Heart left ventricle (tissue), 16 donors: Measurements from ENCODE around the gene MAPK13. TPM values are rescaled to one million over a fixed set of nuclear protein-coding genes. Genes with fewer than 3 reads are reported as not detected.

Experiments used
- ATAC-seq, 4 donors: fragments of 200-7000 bp; cut with Tn5 transposase; one replicate each; pipeline ENCODE4 v1.9.1; 2020 to 2022; ENCODE audit warnings: moderate library complexity in 4 of 4, mild to moderate bottlenecking in 3 of 4, moderate number of reproducible peaks in 1 of 4
- DNase-seq, 5 donors: peaks; one replicate each; pipeline ENCODE4 v3.0.0-alpha.2; 2020
- H3K27ac ChIP-seq, 12 donors: fragments of 200-600 bp; sonication (generic) in 4 of 12; one replicate each; pipeline versions ENCODE4 v1.5.0 to v1.8.0; 2016 to 2022; ENCODE audit warnings: mild to moderate bottlenecking in 2 of 12
- H3K27me3 ChIP-seq, 9 donors: fragments of 200-600 bp; sonication (generic) in 2 of 9; one replicate each; pipeline versions ENCODE4 v1.5.1 to v1.8.0; 2016 to 2022; ENCODE audit warnings: mild to moderate bottlenecking in 3 of 9
- H3K36me3 ChIP-seq, 9 donors: fragments of 200-600 bp; sonication (generic) in 2 of 9; one replicate each; pipeline versions ENCODE4 v1.5.0 to v1.8.0; 2018 to 2022; ENCODE audit warnings: mild to moderate bottlenecking in 2 of 9
- H3K4me1 ChIP-seq, 12 donors: fragments of 200-600 bp; sonication (generic) in 4 of 12; one replicate each; pipeline versions ENCODE4 v1.5.0 to v1.8.0; 2016 to 2022; ENCODE audit warnings: mild to moderate bottlenecking in 3 of 12
- H3K4me3 ChIP-seq, 12 donors: fragments of 200-600 bp; sonication (generic) in 4 of 12; one replicate each; pipeline versions ENCODE4 v1.5.0 to v1.8.0; 2017 to 2022; ENCODE audit warnings: mild to moderate bottlenecking in 9 of 12, moderate library complexity in 4 of 12
- H3K9me3 ChIP-seq, 12 donors: fragments of 200-600 bp; sonication (generic) in 4 of 12; one replicate each; pipeline versions ENCODE4 v1.5.0 to v1.8.0; 2016 to 2022; ENCODE audit warnings: mild to moderate bottlenecking in 1 of 12
- POLR2A ChIP-seq, 2 donors: fragments of 450-650 bp; IDR thresholded peaks; one replicate each; pipeline ENCODE4 v1.6.1; 2017; ENCODE audit warnings: antibody characterized with exemption in 2 of 2, mild to moderate bottlenecking in 2 of 2, moderate library complexity in 2 of 2
- WGBS, 4 donors: extraction: QIAGEN DNeasy Blood & Tissue Kit in 2 of 4; methylation state at CpG; one replicate each; pipeline versions ENCODE4 v1.1.5 to v1.1.7; 2013 to 2018; 5-methylcytosine and 5-hydroxymethylcytosine counted together
- intact Hi-C, 10 donors: fragments of 100-400 bp; cut with DNase I; formaldehyde crosslinking; loops; one replicate each; pipeline versions ENCODE4 v1.11.1 to v1.14.2; 2022
- polyA plus RNA-seq, 2 donors: library from polyadenylated mRNA; stranded (reverse); fragments of 200-250 nt; gene quantifications; one replicate each; pipeline ENCODE4 v1.2.3, GENCODE V29; 2013
- total RNA-seq, 9 donors: library from RNA; depleted of rRNA in 2 of 9; stranded (reverse); fragments of >200 nt in 2 of 9; fragmentation: NEBNext Ultra II Directional in 3 of 9; extraction: Animal tissue kit (Norgen Biotek cat#: 25700) in 3 of 9; gene quantifications; one replicate each; pipeline versions ENCODE4 v1.1.0 to v1.2.4, GENCODE V29; 2016 to 2023
- TF ChIP-seq, protein P1 (sequence below), 12 donors: fragments of 200-600 bp; sonication (generic) in 4 of 12; IDR thresholded peaks; one replicate each; pipeline versions ENCODE4 v1.5.0 to v1.8.0; 2018 to 2022; ENCODE audit warnings: antibody characterized with exemption in 12 of 12, mild to moderate bottlenecking in 5 of 12
- donor health status: ischemic (EF 13 %, LVEDD 7.1; RV severe dilation, severe dysfunction).
- donor health status: healthy with polysubstance abuse.
- donor health status: DM: no; HTN: yes; CAD: no.
- donor health status: DM: no; HTN: no; CAD: no.
- donor health status: ischemic (EF 25% LVEDD 6.9; RV normal size, moderate dysfunction).
- donor health status: ischemic (EF 25% LVEDD 5.7; RV mildly dilated, moderate dysfunction).
- donor health status: healthy.
- donor health status: DM: yes; HTN: yes; CAD: no.
- donor health status: ischemic (EF 35%, LVEDD 5.7; RV mildly dilated, moderate dysfunction).
- donor health status: nonischemic (EF 11% LVEDD 7.7; RV severe dilation, severe dysfunction).
- donor health status: DM: yes; HTN: yes; CAD: no.
- donor health status: PGD.
- donor health status: ischemic (EF 29% LVEDD 5.4; RV normal size, mild dysfunction).
- donor health status: nonischemic (EF 23%, LVEDD 6.1; RV moderate dilation, normal function).

The MAPK13 gene
- total and polyA plus RNA-seq, 11 donors: 0.24 to 16.8 (median 0.56) TPM

DNA sequence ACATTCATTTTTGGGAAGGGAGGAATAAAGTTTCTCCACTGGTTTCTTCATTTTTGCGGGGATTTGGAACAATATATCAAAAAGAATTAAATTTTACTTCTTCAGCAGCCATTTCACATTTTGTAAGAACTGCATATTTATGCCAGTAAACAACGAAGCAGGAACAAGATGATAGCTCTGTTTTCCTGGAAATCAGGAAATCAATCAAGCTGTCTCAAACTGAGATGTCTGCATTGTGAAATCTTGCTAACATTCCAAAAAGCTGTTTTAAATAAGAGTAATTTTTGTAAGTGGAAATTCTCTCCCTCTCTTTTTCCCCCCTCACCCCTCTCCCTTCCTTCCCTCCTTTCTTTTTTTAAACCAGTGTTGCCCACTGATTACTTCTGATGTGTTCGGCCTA is 20.0 kb downstream of the MAPK13 start:
- no peaks in the 10 kb centered on the region for H3K27me3 ChIP-seq
- TF ChIP-seq, protein P1, sequence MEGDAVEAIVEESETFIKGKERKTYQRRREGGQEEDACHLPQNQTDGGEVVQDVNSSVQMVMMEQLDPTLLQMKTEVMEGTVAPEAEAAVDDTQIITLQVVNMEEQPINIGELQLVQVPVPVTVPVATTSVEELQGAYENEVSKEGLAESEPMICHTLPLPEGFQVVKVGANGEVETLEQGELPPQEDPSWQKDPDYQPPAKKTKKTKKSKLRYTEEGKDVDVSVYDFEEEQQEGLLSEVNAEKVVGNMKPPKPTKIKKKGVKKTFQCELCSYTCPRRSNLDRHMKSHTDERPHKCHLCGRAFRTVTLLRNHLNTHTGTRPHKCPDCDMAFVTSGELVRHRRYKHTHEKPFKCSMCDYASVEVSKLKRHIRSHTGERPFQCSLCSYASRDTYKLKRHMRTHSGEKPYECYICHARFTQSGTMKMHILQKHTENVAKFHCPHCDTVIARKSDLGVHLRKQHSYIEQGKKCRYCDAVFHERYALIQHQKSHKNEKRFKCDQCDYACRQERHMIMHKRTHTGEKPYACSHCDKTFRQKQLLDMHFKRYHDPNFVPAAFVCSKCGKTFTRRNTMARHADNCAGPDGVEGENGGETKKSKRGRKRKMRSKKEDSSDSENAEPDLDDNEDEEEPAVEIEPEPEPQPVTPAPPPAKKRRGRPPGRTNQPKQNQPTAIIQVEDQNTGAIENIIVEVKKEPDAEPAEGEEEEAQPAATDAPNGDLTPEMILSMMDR (IDR thresholded peaks at IDR 0.05): no peak
- TF ChIP-seq POLR2A (IDR thresholded peaks at IDR 0.05): no peak
- H3K4me1 ChIP-seq: peaks cover 0 to 30% (median 0%) of the 10 kb centered on the region in 12 donors
- ATAC-seq (no peak), DNase-seq (no peak)
- 65 to 72% (median 67%) methylated on average over 3 of the region's 3 CpGs for WGBS, 4 donors
- no peak overlapping the region for H3K4me3 ChIP-seq
- peaks cover 0 to 3% (median 0%) of the 10 kb centered on the region in 12 donors for H3K9me3 ChIP-seq
- intact Hi-C loops: no loop called here
- H3K36me3 ChIP-seq: no peaks in the 10 kb centered on the region
- peak overlapping the region in 1 of 12 donors; percentile 37 for H3K27ac ChIP-seq

DNA sequence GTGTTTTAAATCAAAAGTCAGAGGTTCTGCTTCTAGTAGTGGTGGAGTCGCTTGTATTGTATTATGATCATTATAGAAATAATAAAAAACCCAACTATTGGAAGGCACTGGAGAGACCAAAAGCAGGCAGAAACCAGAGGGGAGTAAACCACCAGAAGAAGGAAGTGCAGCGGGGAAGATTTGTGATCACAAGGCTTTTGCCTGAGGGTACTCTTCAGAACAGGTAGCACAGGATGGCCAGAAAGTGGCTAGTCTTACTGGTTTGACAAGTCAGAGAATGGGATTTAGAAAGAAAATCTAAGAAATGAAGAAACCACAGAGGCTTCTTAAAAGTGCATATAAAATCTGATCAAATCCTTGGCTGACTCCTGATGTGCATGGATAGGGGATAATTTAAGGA is 24.0 kb downstream of the MAPK13 start:
- Histone ChIP-seq H3K27ac (no peak overlapping the region), H3K9me3 (peaks cover 0 to 16% (median 0%) of the 10 kb centered on the region in 12 donors), H3K4me3 (no peak overlapping the region), H3K27me3 (no peaks in the 10 kb centered on the region), H3K4me1 (peaks cover 0 to 11% (median 0%) of the 10 kb centered on the region in 12 donors), H3K36me3 (no peaks in the 10 kb centered on the region)
- no peak for TF ChIP-seq POLR2A (IDR thresholded peaks at IDR 0.05)
- TF ChIP-seq, protein P1 (IDR thresholded peaks at IDR 0.05): no peak
- ATAC-seq (no peak), DNase-seq (no peak)
- intact Hi-C loops: loop anchor here in 1 of 10 donors (2.0 kb wide), 1 partner anchor 51 kb away; no protein-coding TSS in a partner anchor
- WGBS, 4 donors: 95 to 98% (median 96%) methylated on average over 2 of the region's 2 CpGs

DNA sequence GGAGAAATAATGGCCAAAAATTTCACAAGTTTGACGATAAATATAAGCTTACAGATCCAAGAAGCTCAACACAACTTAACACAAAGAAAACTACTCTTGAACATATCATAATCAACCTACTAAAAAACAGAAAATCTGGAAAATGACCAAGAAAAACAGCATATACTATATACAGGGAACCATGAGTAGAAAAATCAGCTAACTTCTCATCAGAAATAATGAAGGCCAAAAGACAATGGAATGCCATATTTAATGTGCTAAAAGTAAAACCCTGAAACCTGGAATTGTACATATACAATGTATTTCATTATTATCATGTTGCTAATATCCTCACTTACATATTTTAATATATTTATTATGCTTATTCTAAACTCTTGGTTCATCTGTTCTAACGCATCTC is 25.3 kb downstream of the MAPK13 start:
- H3K27ac ChIP-seq: no peak overlapping the region
- ATAC-seq (no peak), DNase-seq (no peak)
- no peak for TF ChIP-seq POLR2A (IDR thresholded peaks at IDR 0.05)
- TF ChIP-seq, protein P1 (IDR thresholded peaks at IDR 0.05): no peak
- H3K4me1 ChIP-seq: no peaks in the 10 kb centered on the region
- WGBS, 4 donors: 94 to 98% (median 96%) methylated on average over 2 of the region's 2 CpGs
- no peaks in the 10 kb centered on the region for H3K36me3 ChIP-seq
- H3K27me3 ChIP-seq: no peaks in the 10 kb centered on the region
- H3K4me3 ChIP-seq: no peak overlapping the region
- intact Hi-C loops: loop anchor here in 1 of 10 donors (2.0 kb wide), 1 partner anchor 53 kb away; no protein-coding TSS in a partner anchor
- H3K9me3 ChIP-seq: peaks cover 0 to 16% (median 0%) of the 10 kb centered on the region in 12 donors

DNA sequence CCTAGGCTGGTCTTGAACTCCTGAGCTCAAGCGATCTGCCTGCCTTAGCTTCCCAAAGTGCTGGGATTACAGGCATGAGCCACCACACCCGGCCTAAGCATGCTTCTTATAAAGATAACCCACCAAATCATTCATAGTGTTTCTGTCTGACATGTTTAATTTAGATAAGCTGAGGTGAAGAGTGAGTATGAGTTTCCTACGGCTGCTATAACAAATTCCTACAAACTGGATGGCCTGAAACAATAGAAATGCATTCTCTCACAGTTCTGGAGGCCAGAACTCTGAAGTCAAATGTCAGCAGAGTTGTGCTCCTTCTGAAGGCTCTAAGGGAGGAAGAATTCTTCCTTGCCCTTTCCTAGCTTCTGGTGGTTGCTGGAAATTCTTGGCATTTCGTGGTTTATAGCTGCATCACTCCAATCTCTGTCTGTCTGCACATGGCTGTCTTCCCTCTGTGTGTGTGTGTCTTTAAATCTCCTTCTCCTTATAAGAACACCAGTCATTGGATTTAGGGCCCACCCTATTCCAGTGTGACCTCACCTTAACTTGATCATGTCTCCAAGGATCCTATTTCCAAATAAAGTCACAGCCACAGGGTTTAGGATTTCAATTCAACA is 29.9 kb downstream of the MAPK13 start:
- no peak for DNase-seq
- 86 to 87% (median 87%) methylated on average over 4 of the region's 4 CpGs for WGBS, 4 donors
- ATAC-seq: no peak
- Histone ChIP-seq H3K36me3 (no peaks in the 10 kb centered on the region), H3K27me3 (no peaks in the 10 kb centered on the region), H3K4me1 (no peaks in the 10 kb centered on the region), H3K9me3 (peaks cover 0 to 15% (median 0%) of the 10 kb centered on the region in 12 donors), H3K27ac (no peak overlapping the region), H3K4me3 (no peak overlapping the region)
- intact Hi-C loops: no loop called here
- TF ChIP-seq, protein P1 (IDR thresholded peaks at IDR 0.05): no peak
- no peak for TF ChIP-seq POLR2A (IDR thresholded peaks at IDR 0.05)
